OCI-LY7 (cell line): Measurements from ENCODE around the gene USF2. TPM values are rescaled to one million over a fixed set of nuclear protein-coding genes. Genes with fewer than 3 reads are reported as not detected.

ENCODE experiments used
- BruUV-seq: library from RNA; stranded (reverse); fragments of 400-500 nt; replicated peaks from 2 replicates; lab custom pipeline; 2021; lab: Mats Ljungman, UMichigan
- CTCF ChIA-PET: fragments of 300-600 bp; sonication (Branson Sonifier 250); formaldehyde crosslinking; loops from one replicate; lab custom pipeline; 2022; ENCODE audit warnings: antibody characterized with exemption; ENCODE audit not compliant: unreplicated experiment; lab: Charles Lee
- POLR2A ChIA-PET: fragments of 300-600 bp; sonication (Branson Sonifier 250); formaldehyde crosslinking; loops from one replicate; lab custom pipeline; 2022; ENCODE audit warnings: antibody characterized with exemption; lab: Charles Lee
- DNase-seq: peaks from one replicate; pipeline ENCODE4 v3.0.0-alpha.2; 2015; ENCODE audit warnings: low spot score
- H2AFZ ChIP-seq: fragments of 200-600 bp; sonication (generic), shearing (Covaris generic); 2 replicates; pipeline ENCODE4 v1.6.1; 2014; ENCODE audit warnings: mild to moderate bottlenecking, antibody characterized with exemption, low read length, moderate library complexity
- H3K27ac ChIP-seq: fragments of 200-600 bp; sonication (generic); 2 replicates; pipeline ENCODE4 v1.5.1; 2014; ENCODE audit warnings: mixed run types, low read depth, mild to moderate bottlenecking, moderate library complexity, low read length, inconsistent platforms; ENCODE audit not compliant: poor library complexity, severe bottlenecking
- H3K36me3 ChIP-seq: fragments of 200-600 bp; sonication (generic); 2 replicates; pipeline ENCODE4 v1.6.1; 2014; ENCODE audit warnings: mild to moderate bottlenecking, antibody characterized with exemption, low read length, moderate library complexity, mixed read lengths; ENCODE audit not compliant: insufficient read depth
- H3K4me1 ChIP-seq: fragments of 200-600 bp; sonication (generic); 2 replicates; pipeline ENCODE4 v1.5.1; 2014; ENCODE audit warnings: mild to moderate bottlenecking, low read length; ENCODE audit not compliant: insufficient read depth, poor library complexity, severe bottlenecking
- H3K4me2 ChIP-seq: fragments of 200-600 bp; sonication (generic); 2 replicates; pipeline ENCODE4 v1.6.1; 2014; ENCODE audit warnings: mild to moderate bottlenecking, low read length
- H3K4me3 ChIP-seq: fragments of 200-600 bp; sonication (generic); 2 replicates; pipeline ENCODE4 v1.5.1; 2014; ENCODE audit warnings: mild to moderate bottlenecking, low read depth, low read length; ENCODE audit not compliant: poor library complexity, severe bottlenecking
- H3K79me2 ChIP-seq: fragments of 200-600 bp; sonication (generic); 2 replicates; pipeline ENCODE4 v1.6.1; 2016; ENCODE audit warnings: low read depth, mild to moderate bottlenecking, low read length, moderate library complexity, mixed read lengths; ENCODE audit not compliant: insufficient read depth
- H3K9me2 ChIP-seq: fragments of 200-600 bp; sonication (generic); 2 replicates; pipeline ENCODE4 v1.6.1; 2016; ENCODE audit warnings: mild to moderate bottlenecking, low read length, mixed read lengths; ENCODE audit not compliant: insufficient read depth
- H3K9me3 ChIP-seq: fragments of 200-600 bp; sonication (generic); 2 replicates; pipeline ENCODE4 v1.6.1; 2014; ENCODE audit warnings: mild to moderate bottlenecking, mixed run types, low read length, mixed read lengths
- H4K20me1 ChIP-seq: fragments of 200-600 bp; sonication (generic); 2 replicates; pipeline ENCODE4 v1.6.1; 2014; ENCODE audit warnings: mild to moderate bottlenecking, antibody characterized with exemption, low read length, moderate library complexity, mixed read lengths; ENCODE audit not compliant: insufficient read depth
- CTCF ChIP-seq: fragments of 200-600 bp; sonication (generic); conservative IDR thresholded peaks from 2 replicates; pipeline ENCODE4 v1.5.1; 2014; ENCODE audit warnings: mild to moderate bottlenecking, antibody characterized with exemption, low read length, moderate library complexity, mixed read lengths
- EZH2phosphoT487 ChIP-seq: fragments of 200-600 bp; sonication (generic); IDR thresholded peaks from 2 replicates; pipeline ENCODE4 v1.6.1; 2018; ENCODE audit warnings: low read depth, borderline replicate concordance, mild to moderate bottlenecking, mixed run types, antibody characterized with exemption, low read length, moderate library complexity, mixed read lengths
- intact Hi-C: fragments of 100-400 bp; cut with micrococcal nuclease; formaldehyde crosslinking; loops from one replicate; pipeline ENCODE4 v1.10.0; 2022; ENCODE audit not compliant: unreplicated experiment
- total RNA-seq, 2 experiments: library from RNA; depleted of rRNA in 1 of 2; stranded (reverse); fragments of >200 nt in 1 of 2; shearing (Covaris generic) in 1 of 2; gene quantifications; 2 replicates each; pipeline ENCODE4 v1.2.3, GENCODE V29; 2014 to 2022

Gene USF2
- total RNA-seq, 2 experiments from 2014 or later: 105 to 155 TPM

GRCh38 chr19:35301961-35302360 is 33.2 kb downstream of the USF2 start:
- no peaks in the 10 kb centered on the region for H4K20me1 ChIP-seq
- ChIA-PET POLR2A (interaction anchor here (0.7 kb wide), 1 partner anchor 99 kb away, joined by 7 read pairs; no protein-coding TSS in a partner anchor), CTCF (no interaction called here)
- no peak for TF ChIP-seq EZH2phosphoT487
- no peak for TF ChIP-seq CTCF
- intact Hi-C loops: no loop called here
- no peaks in the 10 kb centered on the region for H3K9me2 ChIP-seq
- H2AFZ ChIP-seq: no peak overlapping the region
- H3K79me2 ChIP-seq: no peaks in the 10 kb centered on the region
- 0 out of 2 replicates have a peak, but pooled peaks cover 3% of the 10 kb centered on the region for H3K36me3 ChIP-seq
- DNase-seq: no peak
- no TSS peak for BruUV-seq
- H3K4me3 ChIP-seq: no peak overlapping the region
- no peak overlapping the region for H3K4me2 ChIP-seq
- peaks cover 63% of the 10 kb centered on the region for H3K4me1 ChIP-seq
- no peaks in the 10 kb centered on the region for H3K9me3 ChIP-seq
- H3K27ac ChIP-seq: no peak overlapping the region

- POLR2A ChIA-PET: interaction anchor here (0.5 kb wide), 1 partner anchor 16 kb away, joined by 4 read pairs; no protein-coding TSS in a partner anchor
- no TSS peak for BruUV-seq
- Histone ChIP-seq H4K20me1 (no peaks in the 10 kb centered on the region), H3K36me3 (0 out of 2 replicates have a peak, but pooled peaks cover 3% of the 10 kb centered on the region), H3K27ac (no peak overlapping the region), H3K4me3 (no peak overlapping the region), H3K79me2 (no peaks in the 10 kb centered on the region), H3K4me1 (peaks cover 63% of the 10 kb centered on the region), H2AFZ (no peak overlapping the region), H3K4me2 (no peak overlapping the region), H3K9me2 (no peaks in the 10 kb centered on the region), H3K9me3 (no peaks in the 10 kb centered on the region)
- no peak for DNase-seq
- intact Hi-C loops: no loop called here
- TF ChIP-seq CTCF (no peak), EZH2phosphoT487 (no peak)
- CTCF ChIA-PET: no interaction called here
Measured at GRCh38 chr19:35302446-35302845, 33.7 kb downstream of the USF2 start.

GRCh38 chr19:35303357-35303915 is 34.7 kb downstream of the USF2 start:
- H3K27ac ChIP-seq: no peak overlapping the region
- DNase-seq: no peak
- intact Hi-C loops: no loop called here
- no peaks in the 10 kb centered on the region for H3K36me3 ChIP-seq
- no peaks in the 10 kb centered on the region for H4K20me1 ChIP-seq
- TF ChIP-seq EZH2phosphoT487 (no peak), CTCF (no peak)
- peaks cover 63% of the 10 kb centered on the region for H3K4me1 ChIP-seq
- BruUV-seq: no TSS peak
- H3K4me2 ChIP-seq: 0 out of 2 replicates have a peak overlapping the region, but pooled peaks have one; percentile 1
- H3K4me3 ChIP-seq: no peak overlapping the region
- H3K9me2 ChIP-seq: no peaks in the 10 kb centered on the region
- no peak overlapping the region for H2AFZ ChIP-seq
- ChIA-PET CTCF (no interaction called here), POLR2A (no interaction called here)
- H3K9me3 ChIP-seq: no peaks in the 10 kb centered on the region
- no peaks in the 10 kb centered on the region for H3K79me2 ChIP-seq
